RWPE1 (cell line): ENCODE results near the gene TAS1R1.

Source experiments
- CTCF ChIA-PET: fragments of 350-600 bp; sonication (Branson Sonifier 250); formaldehyde crosslinking; extraction: SDS; loops from one replicate; lab custom pipeline; 2021; lab: Yijun Ruan, JAX
- POLR2A ChIA-PET: fragments of 400-600 bp; formaldehyde crosslinking; extraction: SDS; loops from one replicate; lab custom pipeline; 2020; ENCODE audit warnings: antibody characterized with exemption; ENCODE audit not compliant: low non-redundant PET; lab: Yijun Ruan, JAX
- DNase-seq: peaks from one replicate; pipeline ENCODE4 v3.0.0; 2012; ENCODE audit warnings: low spot score
- H3K27ac ChIP-seq: fragments of 450-650 bp; 2 replicates; pipeline ENCODE4 v1.5.1; 2017
- CTCF ChIP-seq: fragments of 450-650 bp; conservative IDR thresholded peaks from 2 replicates; pipeline ENCODE4 v1.5.1; 2017; ENCODE audit warnings: low read depth, mild to moderate bottlenecking

The TAS1R1 gene

GRCh38 chr1:6538956-6539355 is 16.2 kb upstream of the TAS1R1 start:
- ChIA-PET CTCF (interaction anchor here (0.5 to 0.7 kb wide), 2 partner anchors 23 to 108 kb away, joined by 3 to 6 read pairs; no protein-coding TSS in a partner anchor), POLR2A (interaction anchor here (0.6 kb wide), 2 partner anchors 14 to 46 kb away, joined by 4 to 5 read pairs; no protein-coding TSS in a partner anchor)
- DNase-seq, result no peak

GRCh38 chr1:6544831-6545230 is 10.3 kb upstream of the TAS1R1 start:
- ChIA-PET POLR2A (no interaction called here), CTCF (no interaction called here)
- peak; percentile 58 for DNase-seq

More at GRCh38 chr1:6538956-6539355, 16.2 kb upstream of the TAS1R1 start:
- no peak overlapping the region for H3K27ac ChIP-seq
- TF ChIP-seq CTCF, result no peak

GRCh38 chr1:6545276-6546112 is 9.6 kb upstream of the TAS1R1 start:
- POLR2A ChIA-PET, result no interaction called here
- peak overlapping the region; percentile 65 for H3K27ac ChIP-seq
- CTCF ChIA-PET, result interaction anchor here (0.6 kb wide), 1 partner anchor 174 kb away, joined by 12 read pairs; no protein-coding TSS in a partner anchor
- DNase-seq, result no peak
- TF ChIP-seq CTCF, result no peak

More at GRCh38 chr1:6544831-6545230, 10.3 kb upstream of the TAS1R1 start:
- no peak overlapping the region for H3K27ac ChIP-seq
- no peak for TF ChIP-seq CTCF

DNA sequence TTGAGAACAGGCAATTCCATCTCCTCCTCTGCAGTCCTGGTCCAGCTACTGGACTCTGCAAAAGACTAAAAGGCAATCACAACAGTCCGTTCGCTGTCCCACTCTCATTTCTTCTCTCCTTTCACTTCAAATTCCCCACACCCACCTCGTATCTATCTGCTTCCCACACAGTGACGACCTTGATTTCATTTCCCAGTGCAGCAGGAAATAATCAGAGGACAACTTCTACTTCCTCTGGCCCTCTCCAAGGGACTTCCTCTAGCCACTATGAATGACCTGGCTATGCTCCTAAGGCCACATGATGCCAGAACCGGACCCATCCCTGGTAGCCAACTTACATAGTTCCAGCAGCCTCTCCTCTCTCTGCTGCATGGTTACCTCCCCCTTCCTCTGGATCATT is 8.8 kb upstream of the TAS1R1 start:
- peak overlapping the region; percentile 58 for H3K27ac ChIP-seq
- no peak for TF ChIP-seq CTCF
- ChIA-PET POLR2A (no interaction called here), CTCF (no interaction called here)
- DNase-seq, result no peak

- ChIA-PET POLR2A (no interaction called here), CTCF (no interaction called here)
- DNase-seq, result no peak
- H3K27ac ChIP-seq, result peak overlapping the region; percentile 58
- TF ChIP-seq CTCF, result no peak
Observed at GRCh38 chr1:6547301-6547700, 7.8 kb upstream of the TAS1R1 start.

GRCh38 chr1:6554031-6554906 is 838 bp upstream of the TAS1R1 start, which contains the start of gene NOL9:
TSS of gene NOL9 (minus strand) at chr1:6554513. CDS start at chr1:6554502, 11 bp downstream.
- DNase-seq, result peak; percentile 95
- peak; percentile 93 for TF ChIP-seq CTCF
- ChIA-PET POLR2A (interaction anchor here (1.0 kb wide), 1 partner anchor 26 kb away, joined by 3 read pairs; the partner anchor contains the start of gene ZBTB48), CTCF (interaction anchor here (0.6 to 1.5 kb wide), 19 partner anchors 8 to 1114 kb away, joined by 3 to 10 read pairs (median 3); no protein-coding TSS in a partner anchor)
- H3K27ac ChIP-seq, result peak within 1 kb of the TSS; percentile 74
